HepG2 (cell line): ENCODE data around the gene CKS1B. TPM values are rescaled to one million over a fixed set of nuclear protein-coding genes. Genes with fewer than 3 reads are reported as not detected.

ENCODE experiments used
- ATAC-seq: fragments of 200-7000 bp; cut with Tn5 transposase; 3 replicates; pipeline ENCODE4 v1.9.1; 2020; ENCODE audit warnings: mild to moderate bottlenecking, moderate library complexity
- BruUV-seq: library from RNA; stranded (reverse); fragments of 400-500 nt; replicated peaks from 2 replicates; lab custom pipeline; 2021; lab: Mats Ljungman, UMichigan
- CTCF ChIA-PET: fragments of 300-600 bp; formaldehyde crosslinking; extraction: SDS; loops from one replicate; lab custom pipeline; 2021; ENCODE audit warnings: low total read pairs, inconsistent platforms, low intra/inter-chr PET ratio; lab: Yijun Ruan, JAX
- POLR2A ChIA-PET: fragments of 350-600 bp; sonication (Branson Sonifier 250); formaldehyde crosslinking; loops from one replicate; lab custom pipeline; 2020; ENCODE audit warnings: antibody characterized with exemption, inconsistent platforms; lab: Yijun Ruan, JAX
- DNase-seq: peaks from one replicate; pipeline ENCODE4 v3.0.0-alpha.2; 2015; ENCODE audit warnings: low spot score
- FAIRE-seq: peaks from 3 replicates; lab custom pipeline; 2011; peaks lifted over from hg19 to GRCh38; lab: Jason Lieb, UNC
- H2AFZ ChIP-seq: one replicate; pipeline ENCODE4 v1.6.1; 2011; ENCODE audit warnings: low read length, inconsistent platforms
- H3K27ac ChIP-seq: fragments of 300-600 bp; 3 replicates; pipeline ENCODE4 v1.8.0; 2011; ENCODE audit warnings: mixed run types, mild to moderate bottlenecking, mixed read lengths, low read length, inconsistent platforms; ENCODE audit not compliant: insufficient read depth; ENCODE audit errors: extremely low read length
- H3K27me3 ChIP-seq, 2 experiments: fragments of 200-600 bp in 1 of 2; 2 replicates in 1 of 2; 3 replicates in 1 of 2; pipeline versions ENCODE4 v1.6.0 to v1.8.0; 2011; ENCODE audit warnings: low read length in 2 of 2, mild to moderate bottlenecking in 2 of 2, moderate library complexity in 2 of 2, inconsistent platforms in 1 of 2; ENCODE audit not compliant: insufficient read depth in 2 of 2, control insufficient read depth in 1 of 2
- H3K36me3 ChIP-seq, 2 experiments: fragments of 200-600 bp in 1 of 2; replicated peaks in 1 of 2; 2 replicates in 1 of 2; 3 replicates in 1 of 2; pipeline versions ENCODE4 v1.5.1 to v1.8.0; 2011; ENCODE audit warnings: low read length in 2 of 2, inconsistent platforms in 1 of 2; ENCODE audit not compliant: insufficient read depth in 2 of 2, control insufficient read depth in 1 of 2
- H3K4me1 ChIP-seq: 2 replicates; pipeline ENCODE4 v1.5.1; 2012; ENCODE audit warnings: low read length, inconsistent platforms; ENCODE audit not compliant: insufficient read depth
- H3K4me2 ChIP-seq: 2 replicates; pipeline ENCODE4 v1.6.0; 2011; ENCODE audit warnings: low read depth, low read length, inconsistent platforms
- H3K4me3 ChIP-seq, 3 experiments: fragments of 200-600 bp in 1 of 3; sonication (generic), shearing (Covaris generic) in 1 of 3; replicated peaks in 1 of 3; 2 replicates each; pipeline ENCODE4 v1.5.1; 2011 to 2016; ENCODE audit warnings: low read length in 3 of 3, inconsistent platforms in 2 of 3, low read depth in 2 of 3, mild to moderate bottlenecking in 2 of 3, control low read depth in 1 of 3, mixed read lengths in 1 of 3; ENCODE audit not compliant: insufficient read depth in 1 of 3
- H3K79me2 ChIP-seq: one replicate; pipeline ENCODE4 v1.6.1; 2011; ENCODE audit warnings: low read length, inconsistent platforms; ENCODE audit not compliant: insufficient read depth
- H3K9ac ChIP-seq: 2 replicates; pipeline ENCODE4 v1.6.0; 2011; ENCODE audit warnings: mild to moderate bottlenecking, low read depth, low read length, inconsistent platforms; ENCODE audit not compliant: insufficient read depth
- H3K9me3 ChIP-seq: 2 replicates; pipeline ENCODE4 v1.5.1; 2012; ENCODE audit warnings: mild to moderate bottlenecking, low read length
- H4K20me1 ChIP-seq: 2 replicates; pipeline ENCODE4 v1.6.0; 2011; ENCODE audit warnings: inconsistent platforms, mild to moderate bottlenecking, low read length, moderate library complexity; ENCODE audit not compliant: insufficient read depth
- EED ChIP-seq: sonication (generic); formaldehyde crosslinking; IDR thresholded peaks from 2 replicates; pipeline ENCODE4 v1.5.0; 2020; ENCODE audit warnings: mild to moderate bottlenecking, missing genetic modification reagents
- ETV5 ChIP-seq: IDR thresholded peaks from 2 replicates; pipeline ENCODE4 v1.6.1; 2018; ENCODE audit warnings: missing biosample characterization, missing genetic modification reagents, inconsistent platforms, borderline replicate concordance
- FOXA1 ChIP-seq, 2 experiments: fragments of 450-650 bp in 1 of 2; sonication (generic) in 1 of 2; formaldehyde crosslinking in 1 of 2; IDR thresholded peaks; 2 replicates each; pipeline versions ENCODE4 v1.4.0 to v1.6.1; 2016 to 2020; ENCODE audit warnings: missing genetic modification reagents in 1 of 2
- GATAD2A ChIP-seq: IDR thresholded peaks from 2 replicates; pipeline ENCODE4 v1.6.1; 2016
- HDAC1 ChIP-seq: sonication (generic); formaldehyde crosslinking; IDR thresholded peaks from 2 replicates; pipeline ENCODE4 v1.5.1; 2020; ENCODE audit warnings: mild to moderate bottlenecking, missing genetic modification reagents
- KDM3A ChIP-seq: IDR thresholded peaks from 2 replicates; pipeline ENCODE4 v1.6.1; 2018; ENCODE audit warnings: low read depth, missing compliant biosample characterization
- MAFF ChIP-seq: IDR thresholded peaks from 2 replicates; pipeline ENCODE4 v1.6.1; 2011; ENCODE audit warnings: low read depth, low read length, improper control_type of control experiment
- POLR2AphosphoS5 ChIP-seq: IDR thresholded peaks from 2 replicates; pipeline ENCODE4 v1.6.1; 2012; ENCODE audit warnings: low read depth, low read length
- RFX3 ChIP-seq: IDR thresholded peaks from 2 replicates; pipeline ENCODE4 v1.6.1; 2016; ENCODE audit warnings: missing biosample characterization, missing genetic modification reagents
- ZEB1 ChIP-seq: IDR thresholded peaks from 2 replicates; pipeline ENCODE4 v1.6.1; 2012; ENCODE audit warnings: mild to moderate bottlenecking, low read depth, inconsistent platforms; ENCODE audit not compliant: insufficient replicate concordance
- ZFAT ChIP-seq: sonication (generic); formaldehyde crosslinking; conservative IDR thresholded peaks from 2 replicates; pipeline ENCODE4 v1.8.1; 2023; ENCODE audit warnings: missing genetic modification reagents, inconsistent platforms
- ZFP82 ChIP-seq: sonication (generic); formaldehyde crosslinking; IDR thresholded peaks from 2 replicates; pipeline ENCODE4 v1.5.1; 2020; ENCODE audit warnings: mild to moderate bottlenecking, missing genetic modification reagents, borderline replicate concordance
- ZIK1 ChIP-seq: sonication (generic); formaldehyde crosslinking; IDR thresholded peaks from 2 replicates; pipeline ENCODE4 v1.5.0; 2020; ENCODE audit warnings: mild to moderate bottlenecking, low read depth, missing genetic modification reagents, borderline replicate concordance
- ZNF224 ChIP-seq: sonication (generic); formaldehyde crosslinking; IDR thresholded peaks from 2 replicates; pipeline ENCODE4 v1.5.0; 2020; ENCODE audit warnings: mild to moderate bottlenecking, missing genetic modification reagents
- ZNF772 ChIP-seq: sonication (generic); formaldehyde crosslinking; IDR thresholded peaks from 2 replicates; pipeline ENCODE4 v1.5.0; 2020; ENCODE audit warnings: mild to moderate bottlenecking, missing genetic modification reagents
- WGBS: methylation state at CpG from one replicate; pipeline ENCODE4 v1.1.6; 2017; ENCODE audit warnings: low lambda C conversion rate; 5-methylcytosine and 5-hydroxymethylcytosine counted together
- in situ Hi-C: cut with HindIII; loops from 2 replicates; pipeline ENCODE4 v1.10.0; 2017; ENCODE audit warnings: low pct_unique_long_range_greater_than_20kb; ENCODE audit not compliant: extremely low pct_ligation_motif_present
- intact Hi-C: fragments of 100-400 bp; cut with micrococcal nuclease; formaldehyde crosslinking; loops from one replicate; pipeline ENCODE4 v1.10.0; 2022; ENCODE audit not compliant: unreplicated experiment
- polyA plus RNA-seq, 8 experiments: library from polyadenylated mRNA; depleted of rRNA in 3 of 8; stranded (reverse) in 7 of 8; unstranded in 1 of 8; fragments of >200 nt; fragmentation: Illumina TruSeq in 4 of 8; extraction: Trizol in 4 of 8; gene quantifications; 2 replicates each; pipeline versions ENCODE4 v1.2.1 to v1.2.3, GENCODE V29; 2011 to 2016; ENCODE audit warnings: low read depth in 4 of 8, missing spikeins in 1 of 8, mixed read lengths in 1 of 8; ENCODE audit not compliant: insufficient read depth in 1 of 8
- total RNA-seq, 5 experiments: library from RNA; depleted of rRNA; stranded (reverse); fragments of >200 nt; fragmentation: Illumina TruSeq; extraction: Trizol; gene quantifications; 2 replicates each; pipeline ENCODE4 v1.2.3, GENCODE V29; 2016; ENCODE audit warnings: low read depth in 1 of 5
- TF ChIP-seq, protein P1 (sequence below): sonication (generic); formaldehyde crosslinking; IDR thresholded peaks from 2 replicates; pipeline ENCODE4 v1.4.0; 2020; ENCODE audit warnings: missing genetic modification reagents
- TF ChIP-seq, protein P2 (sequence below): sonication (generic); formaldehyde crosslinking; IDR thresholded peaks from 2 replicates; pipeline ENCODE4 v1.8.0; 2022; ENCODE audit warnings: mild to moderate bottlenecking, missing genetic modification reagents, moderate library complexity
- TF ChIP-seq, protein P3 (sequence below): sonication (generic); formaldehyde crosslinking; IDR thresholded peaks from 2 replicates; pipeline ENCODE4 v1.9.0; 2022; ENCODE audit warnings: missing genetic modification reagents, mild to moderate bottlenecking, borderline replicate concordance
- TF ChIP-seq, protein P4 (sequence below): sonication (generic); formaldehyde crosslinking; IDR thresholded peaks from 2 replicates; pipeline ENCODE4 v1.4.0; 2020; ENCODE audit warnings: missing genetic modification reagents, borderline replicate concordance
- TF ChIP-seq, protein P5 (sequence below): sonication (generic); formaldehyde crosslinking; IDR thresholded peaks from 2 replicates; pipeline ENCODE4 v1.9.0; 2021; ENCODE audit warnings: missing genetic modification reagents, borderline replicate concordance

The CKS1B gene
- total and polyA plus RNA-seq, 2 of the 13 experiments (the other 11 are each of a cell fraction or from before 2014, with no cell fraction given): 217 to 222 TPM

DNA sequence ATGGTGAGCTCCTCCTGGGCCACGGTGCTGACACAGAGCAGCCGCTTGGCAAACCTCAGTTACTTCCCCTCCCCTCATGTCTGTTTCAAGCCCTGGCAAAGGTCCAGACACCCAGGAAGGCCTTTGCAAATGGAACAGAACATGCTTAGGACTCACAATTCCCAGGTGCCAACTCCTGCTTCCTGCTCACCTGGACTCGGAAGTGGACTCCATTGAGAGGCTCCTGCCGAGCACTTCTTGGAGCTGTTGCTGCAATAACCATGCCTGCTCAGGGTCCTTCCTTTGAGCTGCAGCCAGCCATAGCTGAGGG, 48.4 kb downstream of the CKS1B start:
- H3K27me3 ChIP-seq: no peaks in the 10 kb centered on the region
- no peak overlapping the region for H2AFZ ChIP-seq
- peaks cover 64% of the 10 kb centered on the region for H3K4me1 ChIP-seq
- no peaks in the 10 kb centered on the region for H3K36me3 ChIP-seq
- intact Hi-C loops: no loop called here
- CTCF ChIA-PET: no interaction called here
- H3K4me3 ChIP-seq: peak overlapping the region in 1 of 3 experiments; percentile 30; a peak in 1 of 6 replicates
- no TSS peak for BruUV-seq
- peak overlapping the region; percentile 65 for H3K4me2 ChIP-seq
- ATAC-seq: peak; percentile 58
- H4K20me1 ChIP-seq: no peaks in the 10 kb centered on the region
- 0% methylated on average over 4 of the region's 4 CpGs for WGBS
- no peak for DNase-seq
- in situ Hi-C loops: no loop called here
- peak; percentile 71 for FAIRE-seq
- H3K9ac ChIP-seq: no peak overlapping the region; the same call in 1 of the 2 replicates
- POLR2A ChIA-PET: interaction anchor here (1.0 to 2.5 kb wide), 6 partner anchors 16 to 52 kb away, joined by 3 to 11 read pairs (median 4); partner anchors contain the start of gene SHC1
- H3K79me2 ChIP-seq: no peaks in the 10 kb centered on the region
- H3K27ac ChIP-seq: no peak overlapping the region
- no peaks in the 10 kb centered on the region for H3K9me3 ChIP-seq
- TF ChIP-seq, protein P1, sequence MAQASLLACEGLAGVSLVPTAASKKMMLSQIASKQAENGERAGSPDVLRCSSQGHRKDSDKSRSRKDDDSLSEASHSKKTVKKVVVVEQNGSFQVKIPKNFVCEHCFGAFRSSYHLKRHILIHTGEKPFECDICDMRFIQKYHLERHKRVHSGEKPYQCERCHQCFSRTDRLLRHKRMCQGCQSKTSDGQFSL (CRISPR knock-in tag): no peak
- no peak for TF ChIP-seq ETV5 (CRISPR knock-in tag)
- no peak for TF ChIP-seq RFX3
- no peak for TF ChIP-seq ZFP82 (CRISPR knock-in tag)
- TF ChIP-seq GATAD2A (CRISPR knock-in tag): peak; percentile 32; the same call in 1 of the 2 replicates
- TF ChIP-seq ZNF224: no peak
- no peak for TF ChIP-seq POLR2AphosphoS5
- TF ChIP-seq ZEB1: peak; percentile 84
- 0 out of 2 replicates have a peak, but pooled peaks have one; percentile 21 for TF ChIP-seq HDAC1
- TF ChIP-seq, protein P2, sequence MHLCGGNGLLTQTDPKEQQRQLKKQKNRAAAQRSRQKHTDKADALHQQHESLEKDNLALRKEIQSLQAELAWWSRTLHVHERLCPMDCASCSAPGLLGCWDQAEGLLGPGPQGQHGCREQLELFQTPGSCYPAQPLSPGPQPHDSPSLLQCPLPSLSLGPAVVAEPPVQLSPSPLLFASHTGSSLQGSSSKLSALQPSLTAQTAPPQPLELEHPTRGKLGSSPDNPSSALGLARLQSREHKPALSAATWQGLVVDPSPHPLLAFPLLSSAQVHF (CRISPR knock-in tag): no peak
- TF ChIP-seq ZFAT: no peak
- no peak for TF ChIP-seq FOXA1 (IDR thresholded peaks at IDR 0.05)
- no peak for TF ChIP-seq FOXA1 (CRISPR knock-in tag; IDR thresholded peaks at IDR 0.05)
- TF ChIP-seq KDM3A: no peak
- TF ChIP-seq, protein P3, sequence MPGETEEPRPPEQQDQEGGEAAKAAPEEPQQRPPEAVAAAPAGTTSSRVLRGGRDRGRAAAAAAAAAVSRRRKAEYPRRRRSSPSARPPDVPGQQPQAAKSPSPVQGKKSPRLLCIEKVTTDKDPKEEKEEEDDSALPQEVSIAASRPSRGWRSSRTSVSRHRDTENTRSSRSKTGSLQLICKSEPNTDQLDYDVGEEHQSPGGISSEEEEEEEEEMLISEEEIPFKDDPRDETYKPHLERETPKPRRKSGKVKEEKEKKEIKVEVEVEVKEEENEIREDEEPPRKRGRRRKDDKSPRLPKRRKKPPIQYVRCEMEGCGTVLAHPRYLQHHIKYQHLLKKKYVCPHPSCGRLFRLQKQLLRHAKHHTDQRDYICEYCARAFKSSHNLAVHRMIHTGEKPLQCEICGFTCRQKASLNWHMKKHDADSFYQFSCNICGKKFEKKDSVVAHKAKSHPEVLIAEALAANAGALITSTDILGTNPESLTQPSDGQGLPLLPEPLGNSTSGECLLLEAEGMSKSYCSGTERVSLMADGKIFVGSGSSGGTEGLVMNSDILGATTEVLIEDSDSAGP (CRISPR knock-in tag): peak; percentile 23; the same call in 1 of the 2 replicates
- no peak for TF ChIP-seq ZNF772 (CRISPR knock-in tag)
- TF ChIP-seq, protein P4, sequence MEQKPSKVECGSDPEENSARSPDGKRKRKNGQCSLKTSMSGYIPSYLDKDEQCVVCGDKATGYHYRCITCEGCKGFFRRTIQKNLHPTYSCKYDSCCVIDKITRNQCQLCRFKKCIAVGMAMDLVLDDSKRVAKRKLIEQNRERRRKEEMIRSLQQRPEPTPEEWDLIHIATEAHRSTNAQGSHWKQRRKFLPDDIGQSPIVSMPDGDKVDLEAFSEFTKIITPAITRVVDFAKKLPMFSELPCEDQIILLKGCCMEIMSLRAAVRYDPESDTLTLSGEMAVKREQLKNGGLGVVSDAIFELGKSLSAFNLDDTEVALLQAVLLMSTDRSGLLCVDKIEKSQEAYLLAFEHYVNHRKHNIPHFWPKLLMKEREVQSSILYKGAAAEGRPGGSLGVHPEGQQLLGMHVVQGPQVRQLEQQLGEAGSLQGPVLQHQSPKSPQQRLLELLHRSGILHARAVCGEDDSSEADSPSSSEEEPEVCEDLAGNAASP (CRISPR knock-in tag): no peak
- no peak for TF ChIP-seq MAFF
- TF ChIP-seq ZIK1 (CRISPR knock-in tag): no peak
- no peak for TF ChIP-seq EED (CRISPR knock-in tag)
- TF ChIP-seq, protein P5, sequence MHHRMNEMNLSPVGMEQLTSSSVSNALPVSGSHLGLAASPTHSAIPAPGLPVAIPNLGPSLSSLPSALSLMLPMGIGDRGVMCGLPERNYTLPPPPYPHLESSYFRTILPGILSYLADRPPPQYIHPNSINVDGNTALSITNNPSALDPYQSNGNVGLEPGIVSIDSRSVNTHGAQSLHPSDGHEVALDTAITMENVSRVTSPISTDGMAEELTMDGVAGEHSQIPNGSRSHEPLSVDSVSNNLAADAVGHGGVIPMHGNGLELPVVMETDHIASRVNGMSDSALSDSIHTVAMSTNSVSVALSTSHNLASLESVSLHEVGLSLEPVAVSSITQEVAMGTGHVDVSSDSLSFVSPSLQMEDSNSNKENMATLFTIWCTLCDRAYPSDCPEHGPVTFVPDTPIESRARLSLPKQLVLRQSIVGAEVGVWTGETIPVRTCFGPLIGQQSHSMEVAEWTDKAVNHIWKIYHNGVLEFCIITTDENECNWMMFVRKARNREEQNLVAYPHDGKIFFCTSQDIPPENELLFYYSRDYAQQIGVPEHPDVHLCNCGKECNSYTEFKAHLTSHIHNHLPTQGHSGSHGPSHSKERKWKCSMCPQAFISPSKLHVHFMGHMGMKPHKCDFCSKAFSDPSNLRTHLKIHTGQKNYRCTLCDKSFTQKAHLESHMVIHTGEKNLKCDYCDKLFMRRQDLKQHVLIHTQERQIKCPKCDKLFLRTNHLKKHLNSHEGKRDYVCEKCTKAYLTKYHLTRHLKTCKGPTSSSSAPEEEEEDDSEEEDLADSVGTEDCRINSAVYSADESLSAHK (CRISPR knock-in tag): no peak
